ENCODE results near the gene KIAA1217. TPM values are rescaled to one million over a fixed set of nuclear protein-coding genes. Genes with fewer than 3 reads are reported as not detected.

KIAA1217 gene
- total and polyA plus RNA-seq, 2 of the 4 experiments (the other 2 are of a cell fraction): 3.4 to 4.4 TPM

DNA sequence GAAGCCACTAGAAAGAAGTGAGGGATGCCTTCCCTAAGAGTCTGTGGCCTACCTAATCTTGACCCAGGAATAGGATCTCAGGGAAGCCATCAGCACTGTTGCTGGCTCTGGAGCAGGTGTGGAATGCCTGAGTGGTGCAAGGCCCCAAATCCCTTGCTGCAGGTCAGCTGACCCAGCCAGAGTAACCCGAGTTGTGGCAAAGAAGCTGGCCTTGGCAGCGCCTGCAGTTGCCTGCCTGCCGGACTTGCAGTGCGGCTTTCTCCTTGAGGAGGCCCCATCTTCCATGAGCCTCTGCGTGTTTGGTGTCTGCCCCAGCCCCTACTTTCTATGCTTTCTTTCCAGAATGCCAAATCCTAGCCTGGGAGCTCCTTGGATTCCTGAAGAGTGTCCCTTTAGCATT, 5.8 kb downstream of the KIAA1217 start:
- no peak overlapping the region for H4K8ac ChIP-seq (ENCODE audit: low read depth in 2 of 2, low read length in 2 of 2)
- H3K36me3 ChIP-seq (ENCODE audit: control insufficient read depth, insufficient read depth, low read length): no peaks in the 10 kb centered on the region
- POLR2A ChIA-PET (ENCODE audit: unreplicated experiment): no interaction called here
- H3K4ac ChIP-seq (ENCODE audit: low read depth, low read length): no peak overlapping the region
- no peak overlapping the region for H3K14ac ChIP-seq (replicated peaks; ENCODE audit: low read depth, low read length)
- H4K5ac ChIP-seq (ENCODE audit: low read depth, low read length): no peak overlapping the region
- no peak overlapping the region for H4K91ac ChIP-seq (ENCODE audit: insufficient read depth, low read depth, low read length)
- H2AK9ac ChIP-seq (replicated peaks; ENCODE audit: low read depth, low read length, poor library complexity): no peak overlapping the region
- H3K18ac ChIP-seq (ENCODE audit: low read depth, low read length): no peak overlapping the region
- dilution Hi-C loops (cut with HindIII; ENCODE audit: low sequenced_read_pairs, unreplicated experiment) (no loop called here), in situ Hi-C loops (cut with MboI; ENCODE audit: low sequenced_read_pairs) (loop anchor here (10.0 to 25.0 kb wide), 2 partner anchors 290 to 1052 kb away; no protein-coding TSS in a partner anchor), intact Hi-C loops (cut with micrococcal nuclease) (no loop called here)
- H3K9ac ChIP-seq (ENCODE audit: low read depth, low read length): no peak overlapping the region
- BruUV-seq (replicated peaks): no TSS peak
- H3K27ac ChIP-seq (ENCODE audit: insufficient read depth, low read length): no peak overlapping the region
- H2BK5ac ChIP-seq (ENCODE audit: low read depth, low read length, poor library complexity, severe bottlenecking): no peak overlapping the region
- CTCF ChIA-PET: no interaction called here
- H3K4me1 ChIP-seq (ENCODE audit: control insufficient read depth, insufficient read depth, low read length): peaks cover 4% of the 10 kb centered on the region; the same call in 1 of the 2 replicates
- no peak overlapping the region for H2BK15ac ChIP-seq (ENCODE audit: low read depth, low read length)
- H4K20me1 ChIP-seq (ENCODE audit: insufficient read depth, low read length): no peaks in the 10 kb centered on the region
- no peak overlapping the region for H3K23ac ChIP-seq (ENCODE audit: low read depth, low read length)
- no peaks in the 10 kb centered on the region for H3K9me1 ChIP-seq (ENCODE audit: insufficient read depth, low read length)
- WGBS, 2 experiments (ENCODE audit: extremely low coverage in 2 of 2, insufficient read length in 1 of 2): 50% methylated on average over 2 of the region's 5 CpGs; no CpG with 5 or more reads in 1 of the 2 experiments
- no peak overlapping the region for H2AK5ac ChIP-seq (ENCODE audit: low read depth, low read length)
- H3K56ac ChIP-seq (ENCODE audit: extremely low read depth, insufficient read depth, low read length): no peak overlapping the region
- no peak overlapping the region for H2BK120ac ChIP-seq (ENCODE audit: low read depth, low read length)
- ATAC-seq (ENCODE audit: low read depth) (no peak), DNase-seq (no peak)
- H3K4me2 ChIP-seq (ENCODE audit: low read depth, low read length): no peak overlapping the region
- H3K79me1 ChIP-seq (ENCODE audit: low read depth in 1 of 2, low read length in 2 of 2): no peaks in the 10 kb centered on the region
- H2BK20ac ChIP-seq (ENCODE audit: low read depth, low read length): no peak overlapping the region
- TF ChIP-seq, protein P1, sequence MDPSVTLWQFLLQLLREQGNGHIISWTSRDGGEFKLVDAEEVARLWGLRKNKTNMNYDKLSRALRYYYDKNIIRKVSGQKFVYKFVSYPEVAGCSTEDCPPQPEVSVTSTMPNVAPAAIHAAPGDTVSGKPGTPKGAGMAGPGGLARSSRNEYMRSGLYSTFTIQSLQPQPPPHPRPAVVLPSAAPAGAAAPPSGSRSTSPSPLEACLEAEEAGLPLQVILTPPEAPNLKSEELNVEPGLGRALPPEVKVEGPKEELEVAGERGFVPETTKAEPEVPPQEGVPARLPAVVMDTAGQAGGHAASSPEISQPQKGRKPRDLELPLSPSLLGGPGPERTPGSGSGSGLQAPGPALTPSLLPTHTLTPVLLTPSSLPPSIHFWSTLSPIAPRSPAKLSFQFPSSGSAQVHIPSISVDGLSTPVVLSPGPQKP (IDR thresholded peaks at IDR 0.05; ENCODE audit: borderline replicate concordance, low read depth, low read length): no peak
- peaks cover 3% of the 10 kb centered on the region; the same call in 1 of the 2 replicates for H3K27me3 ChIP-seq (ENCODE audit: control insufficient read depth, insufficient read depth, low read length)
- H2AFZ ChIP-seq (replicated peaks; ENCODE audit: low read length, poor library complexity): no peak overlapping the region
- no peaks in the 10 kb centered on the region for H3K9me3 ChIP-seq (ENCODE audit: control insufficient read depth, insufficient read depth, low read length)
- no peak overlapping the region for H3K4me3 ChIP-seq (ENCODE audit: insufficient read depth, low read depth, low read length)
